ENCODE data around the gene SLC2A2. TPM values are rescaled to one million over a fixed set of nuclear protein-coding genes. Genes with fewer than 3 reads are reported as not detected.

SLC2A2 gene
- total RNA-seq, 1 donor from 2014 or later, result not detected

DNA sequence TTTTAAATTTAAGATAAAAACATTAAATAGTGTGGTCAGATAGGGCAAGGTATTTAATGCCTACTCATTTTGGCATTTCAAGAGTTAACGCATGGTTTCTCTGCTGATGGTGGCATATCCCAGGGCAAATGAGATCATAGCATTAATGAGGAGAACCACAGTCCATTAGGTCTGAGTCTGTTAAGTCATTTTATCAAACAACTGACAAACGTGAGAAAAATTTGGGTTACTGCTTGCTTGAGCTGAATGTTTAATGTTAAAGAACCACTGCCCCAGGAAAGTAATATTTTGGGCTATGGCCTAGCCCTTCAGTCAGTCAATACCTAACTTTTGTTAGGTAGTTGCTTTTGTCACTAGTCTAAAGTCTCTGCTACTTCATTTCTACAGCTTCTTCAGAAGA is 37.9 kb upstream of the SLC2A2 start:
- Mint-ChIP-seq H3K36me3 (ENCODE audit: unreplicated experiment) (no peaks in the 10 kb centered on the region), H3K4me3 (ENCODE audit: unreplicated experiment) (no peak overlapping the region), H3K4me1 (ENCODE audit: low read depth, unreplicated experiment) (no peaks in the 10 kb centered on the region), H3K9me3 (ENCODE audit: unreplicated experiment) (no peaks in the 10 kb centered on the region), H3K27ac (ENCODE audit: unreplicated experiment) (no peak overlapping the region), H3K27me3 (ENCODE audit: unreplicated experiment) (no peaks in the 10 kb centered on the region)
- no peak for TF ChIP-seq CTCF (IDR thresholded peaks at IDR 0.05; ENCODE audit: partially characterized antibody, unreplicated experiment)
- no peak for DNase-seq

DNA sequence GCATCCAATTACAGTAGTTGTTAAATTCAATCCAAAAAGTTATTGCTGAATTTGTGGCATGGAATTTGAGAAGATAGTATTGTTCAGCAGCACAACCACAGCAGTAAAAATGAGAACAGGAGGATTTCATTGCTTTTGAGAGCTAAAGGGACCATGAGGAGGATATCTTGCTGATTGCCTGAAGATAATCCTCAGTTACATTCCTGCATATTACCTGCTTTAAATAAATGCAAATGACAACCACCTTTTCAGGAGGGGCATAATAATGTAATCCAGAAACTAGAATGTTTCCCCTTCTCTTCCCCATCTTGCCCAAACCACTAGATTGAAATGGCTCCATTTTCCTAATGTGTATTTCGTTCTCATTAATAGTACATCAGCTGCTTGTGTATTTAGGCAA is 35.2 kb upstream of the SLC2A2 start:
- DNase-seq, result no peak
- H3K27me3 Mint-ChIP-seq (ENCODE audit: unreplicated experiment), result no peaks in the 10 kb centered on the region
- no peaks in the 10 kb centered on the region for H3K9me3 Mint-ChIP-seq (ENCODE audit: unreplicated experiment)
- no peak overlapping the region for H3K4me3 Mint-ChIP-seq (ENCODE audit: unreplicated experiment)
- no peaks in the 10 kb centered on the region for H3K4me1 Mint-ChIP-seq (ENCODE audit: low read depth, unreplicated experiment)
- no peak overlapping the region for H3K27ac Mint-ChIP-seq (ENCODE audit: unreplicated experiment)
- no peak for TF ChIP-seq CTCF (IDR thresholded peaks at IDR 0.05; ENCODE audit: partially characterized antibody, unreplicated experiment)
- no peaks in the 10 kb centered on the region for H3K36me3 Mint-ChIP-seq (ENCODE audit: unreplicated experiment)

DNA sequence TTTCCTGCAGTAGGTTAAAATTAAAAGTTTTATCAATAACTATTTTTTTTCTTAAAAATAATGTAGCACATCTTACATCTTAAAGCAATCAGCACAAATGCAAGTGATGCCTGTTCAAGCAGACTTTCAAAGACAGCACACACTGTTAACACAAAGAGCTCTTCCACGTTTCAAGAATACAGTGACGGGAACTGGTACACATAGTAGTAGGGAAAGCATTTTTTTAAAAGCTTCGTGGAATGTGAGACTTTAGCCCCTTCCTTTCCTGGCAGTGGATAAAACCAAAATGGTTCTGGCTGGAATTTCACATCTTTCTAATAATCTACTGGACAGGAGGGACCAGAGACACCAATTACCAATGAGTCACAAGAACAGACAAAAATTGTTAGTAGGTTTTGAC is 33.5 kb upstream of the SLC2A2 start:
- H3K27ac Mint-ChIP-seq (ENCODE audit: unreplicated experiment), result no peak overlapping the region
- no peaks in the 10 kb centered on the region for H3K4me1 Mint-ChIP-seq (ENCODE audit: low read depth, unreplicated experiment)
- no peak overlapping the region for H3K4me3 Mint-ChIP-seq (ENCODE audit: unreplicated experiment)
- no peaks in the 10 kb centered on the region for H3K36me3 Mint-ChIP-seq (ENCODE audit: unreplicated experiment)
- H3K9me3 Mint-ChIP-seq (ENCODE audit: unreplicated experiment), result no peaks in the 10 kb centered on the region
- no peak for DNase-seq
- TF ChIP-seq CTCF (IDR thresholded peaks at IDR 0.05; ENCODE audit: partially characterized antibody, unreplicated experiment), result no peak
- no peaks in the 10 kb centered on the region for H3K27me3 Mint-ChIP-seq (ENCODE audit: unreplicated experiment)

DNA sequence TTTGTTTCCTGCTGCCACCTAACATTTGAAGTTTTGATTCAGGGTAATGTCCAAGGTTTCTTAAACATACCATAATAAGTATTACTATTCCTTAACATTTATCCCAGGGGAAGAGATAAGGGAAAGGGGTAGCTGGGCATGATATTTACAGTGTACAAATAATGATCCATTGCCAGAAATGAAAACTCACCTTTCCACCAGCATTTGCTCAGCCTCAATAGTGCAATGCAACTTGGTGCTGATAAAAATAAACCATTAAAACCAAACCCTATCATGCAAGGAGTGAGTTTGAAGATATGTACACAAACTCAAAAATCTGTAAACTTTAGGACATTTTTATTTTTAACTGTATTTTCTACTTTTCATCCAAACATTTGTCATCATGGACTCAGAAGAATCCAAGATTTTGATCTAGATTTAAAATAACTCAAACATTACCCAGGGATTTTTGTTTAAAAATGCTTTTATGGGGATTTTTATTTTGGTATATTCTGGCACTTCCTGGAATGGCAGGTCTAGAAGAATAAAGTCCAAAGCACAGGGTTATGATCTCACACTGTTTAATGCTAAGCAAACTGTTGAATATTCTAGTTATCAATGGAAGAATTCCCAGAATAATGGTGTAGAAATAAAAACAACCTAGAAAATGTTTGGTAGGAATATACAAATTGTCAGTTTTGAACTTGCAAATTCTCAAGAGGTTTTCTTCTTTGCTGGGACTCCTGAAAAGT is 32.5 kb upstream of the SLC2A2 start:
- no peak for TF ChIP-seq CTCF (IDR thresholded peaks at IDR 0.05; ENCODE audit: partially characterized antibody, unreplicated experiment)
- DNase-seq, result no peak
- H3K4me1 Mint-ChIP-seq (ENCODE audit: low read depth, unreplicated experiment), result no peaks in the 10 kb centered on the region
- H3K27ac Mint-ChIP-seq (ENCODE audit: unreplicated experiment), result no peak overlapping the region
- H3K27me3 Mint-ChIP-seq (ENCODE audit: unreplicated experiment), result no peaks in the 10 kb centered on the region
- H3K9me3 Mint-ChIP-seq (ENCODE audit: unreplicated experiment), result no peaks in the 10 kb centered on the region
- no peak overlapping the region for H3K4me3 Mint-ChIP-seq (ENCODE audit: unreplicated experiment)
- no peaks in the 10 kb centered on the region for H3K36me3 Mint-ChIP-seq (ENCODE audit: unreplicated experiment)

DNA sequence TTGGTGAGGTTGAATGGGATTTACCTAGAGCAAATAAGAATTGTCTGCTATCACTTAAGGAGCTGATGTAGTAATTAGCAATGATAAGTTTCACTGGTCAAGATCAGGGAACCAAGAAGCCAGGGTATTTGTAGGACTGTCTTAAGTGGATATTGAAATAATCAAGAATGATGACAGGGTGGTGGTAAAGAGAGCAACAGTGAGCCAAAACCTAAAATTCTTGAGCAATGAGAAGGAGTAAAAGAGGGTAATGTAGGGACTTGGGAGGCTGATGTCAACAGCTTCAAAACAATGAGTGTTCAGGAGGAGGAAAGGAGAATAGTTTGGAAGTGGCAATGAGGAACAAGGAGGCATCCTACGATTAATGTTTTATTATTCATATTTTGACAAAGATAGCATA is 31.5 kb upstream of the SLC2A2 start:
- no peak for DNase-seq
- no peaks in the 10 kb centered on the region for H3K27me3 Mint-ChIP-seq (ENCODE audit: unreplicated experiment)
- no peak overlapping the region for H3K4me3 Mint-ChIP-seq (ENCODE audit: unreplicated experiment)
- H3K4me1 Mint-ChIP-seq (ENCODE audit: low read depth, unreplicated experiment), result no peaks in the 10 kb centered on the region
- no peaks in the 10 kb centered on the region for H3K36me3 Mint-ChIP-seq (ENCODE audit: unreplicated experiment)
- no peak for TF ChIP-seq CTCF (IDR thresholded peaks at IDR 0.05; ENCODE audit: partially characterized antibody, unreplicated experiment)
- H3K27ac Mint-ChIP-seq (ENCODE audit: unreplicated experiment), result no peak overlapping the region
- no peaks in the 10 kb centered on the region for H3K9me3 Mint-ChIP-seq (ENCODE audit: unreplicated experiment)
